Keratinocyte (primary cell): ENCODE results near the gene ERC2.

Experiments
- CTCF ChIP-seq, 3 experiments: IDR thresholded peaks in 1 of 3; conservative IDR thresholded peaks in 1 of 3; optimal IDR thresholded peaks in 1 of 3; 2 replicates in 2 of 3; 3 replicates in 1 of 3; pipeline versions ENCODE3 to v1.5.1; 2011; ENCODE audit warnings: low read length in 3 of 3, mild to moderate bottlenecking in 3 of 3, moderate library complexity in 2 of 3, control low read depth in 1 of 3, inconsistent platforms in 1 of 3; ENCODE audit not compliant: insufficient read depth in 2 of 3; ENCODE audit errors: extremely low read depth in 1 of 3
- EZH2 ChIP-seq: IDR thresholded peaks from one replicate; pipeline ENCODE4 v1.6.1; 2012; ENCODE audit warnings: inconsistent platforms, mild to moderate bottlenecking, low read length, moderate library complexity

- TF ChIP-seq CTCF (optimal IDR thresholded peaks at IDR 0.05 in 1 of 3, IDR thresholded peaks at IDR 0.05 in 1 of 3, conservative IDR thresholded peaks at IDR 0.05 in 1 of 3; ENCODE audit: extremely low read depth in 1 of 3, insufficient read depth in 2 of 3, low read length in 3 of 3) (no peak), EZH2 (no peak)
Measured at GRCh38 chr3:55910543-55910942, 557.7 kb downstream of the ERC2 start.
